HUES64 (cell line): Measurements from ENCODE around the gene TLCD2.
"Not testable (repeated sequence)": the region's sequence is repeated elsewhere in the genome, so short reads cannot be mapped to it uniquely, and the experiment has no call there.

Experiments used
- H3K27ac ChIP-seq: 2 replicates; pipeline ENCODE4 v1.7.0; 2013; ENCODE audit warnings: low read depth, low read length, inconsistent platforms
- H3K27me3 ChIP-seq: 2 replicates; pipeline ENCODE4 v1.6.1; 2013; ENCODE audit warnings: mild to moderate bottlenecking, low read length; ENCODE audit not compliant: insufficient read depth
- H3K36me3 ChIP-seq: 2 replicates; pipeline ENCODE4 v1.6.1; 2013; ENCODE audit warnings: mild to moderate bottlenecking, low read length; ENCODE audit not compliant: insufficient read depth
- H3K4me1 ChIP-seq: 2 replicates; pipeline ENCODE4 v1.6.1; 2013; ENCODE audit warnings: mild to moderate bottlenecking, low read length, moderate library complexity; ENCODE audit not compliant: insufficient read depth
- H3K4me3 ChIP-seq: 2 replicates; pipeline ENCODE4 v1.5.1; 2013; ENCODE audit warnings: mild to moderate bottlenecking, low read length, moderate library complexity
- H3K9ac ChIP-seq: 2 replicates; pipeline ENCODE4 v1.6.1; 2013; ENCODE audit warnings: mild to moderate bottlenecking, low read depth, low read length
- H3K9me3 ChIP-seq: 2 replicates; pipeline ENCODE4 v1.6.1; 2013; ENCODE audit warnings: low read depth, low read length; ENCODE audit not compliant: insufficient read depth
- WGBS: fragments of 150-250, 120-280 bp; methylation state at CpG from one replicate; pipeline ENCODE4 v1.1.7; 2013; ENCODE audit warnings: missing lambda C conversion rate; 5-methylcytosine and 5-hydroxymethylcytosine counted together

TLCD2 gene

DNA sequence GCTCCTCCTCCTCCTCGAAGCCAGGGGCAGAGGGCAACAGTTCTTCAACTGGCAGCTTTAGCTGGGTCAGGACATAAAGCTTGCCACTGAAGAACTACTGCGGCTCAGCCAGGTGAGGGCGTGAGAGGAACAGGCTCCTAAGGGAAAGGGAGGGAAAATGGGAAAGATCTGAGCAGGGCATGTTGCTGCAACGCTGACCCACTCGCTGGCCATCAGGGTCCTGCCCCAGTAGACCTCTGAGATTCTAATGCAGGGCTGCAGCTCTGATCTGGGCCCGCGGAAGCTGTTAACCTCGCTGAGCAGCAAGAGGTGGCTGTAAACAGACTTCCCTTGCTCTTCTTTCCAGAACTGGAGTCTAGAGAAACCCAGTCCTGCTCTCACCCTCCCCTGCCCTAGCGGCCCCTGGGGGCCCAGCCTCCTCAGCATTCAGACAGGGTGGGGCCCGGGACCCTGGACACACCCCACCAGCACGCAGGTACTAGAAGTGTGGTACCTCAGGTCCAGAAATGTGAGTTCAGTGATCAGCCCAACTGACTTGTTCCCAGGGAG, 3.8 kb upstream of the TLCD2 start:
- Histone ChIP-seq H3K4me1 (peaks cover 27% of the 10 kb centered on the region; the same call in 1 of the 2 replicates), H3K36me3 (peaks cover 21% of the 10 kb centered on the region; the same call in 1 of the 2 replicates), H3K4me3 (peak overlapping the region; percentile 75), H3K27me3 (peaks cover 18% of the 10 kb centered on the region), H3K27ac (peak overlapping the region; percentile 84), H3K9me3 (no peaks in the 10 kb centered on the region), H3K9ac (peak overlapping the region; percentile 70)
- WGBS = 4% methylated on average over 11 of the region's 11 CpGs

DNA sequence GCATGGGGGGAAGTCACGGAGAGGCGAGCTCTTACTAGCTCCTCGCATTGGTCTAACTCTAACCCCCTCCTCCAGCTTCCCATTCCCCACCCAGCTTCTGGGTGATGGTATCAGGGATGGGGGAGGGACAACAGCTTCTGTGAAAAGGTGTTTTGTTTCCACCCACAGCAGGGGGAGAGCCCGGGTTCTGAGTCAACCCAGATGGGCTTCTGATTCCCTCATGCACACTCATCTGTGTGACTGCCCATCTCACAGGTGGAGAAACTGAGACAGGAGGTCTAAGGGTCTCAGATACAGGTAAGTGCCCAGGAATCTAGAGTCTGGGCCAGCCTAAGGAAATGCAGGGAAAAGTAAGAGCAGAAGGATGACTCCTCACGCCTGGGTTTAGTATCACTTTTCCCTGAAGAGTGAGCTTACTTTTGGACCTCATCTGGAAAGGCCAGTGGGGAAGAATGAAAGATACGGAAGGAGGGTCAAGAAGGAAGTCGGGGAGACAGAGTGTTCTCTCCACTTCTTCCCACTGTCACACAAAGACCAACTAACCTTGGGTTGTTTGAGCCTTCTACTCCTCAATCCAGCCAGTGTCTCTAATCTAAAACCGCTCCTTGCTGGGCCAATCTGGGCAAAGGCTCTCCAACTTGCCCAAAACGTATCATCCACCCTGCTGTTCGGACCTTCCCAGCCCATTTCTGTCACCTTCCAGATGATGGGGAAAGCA, 3.1 kb upstream of the TLCD2 start:
- Histone ChIP-seq H3K4me3 (no peak overlapping the region), H3K4me1 (peaks cover 27% of the 10 kb centered on the region; the same call in 1 of the 2 replicates), H3K27ac (no peak overlapping the region; the same call in 1 of the 2 replicates), H3K27me3 (peaks cover 19% of the 10 kb centered on the region), H3K9me3 (no peaks in the 10 kb centered on the region), H3K9ac (no peak overlapping the region), H3K36me3 (peaks cover 21% of the 10 kb centered on the region; the same call in 1 of the 2 replicates)
- 74% methylated on average over 8 of the region's 10 CpGs for WGBS

DNA sequence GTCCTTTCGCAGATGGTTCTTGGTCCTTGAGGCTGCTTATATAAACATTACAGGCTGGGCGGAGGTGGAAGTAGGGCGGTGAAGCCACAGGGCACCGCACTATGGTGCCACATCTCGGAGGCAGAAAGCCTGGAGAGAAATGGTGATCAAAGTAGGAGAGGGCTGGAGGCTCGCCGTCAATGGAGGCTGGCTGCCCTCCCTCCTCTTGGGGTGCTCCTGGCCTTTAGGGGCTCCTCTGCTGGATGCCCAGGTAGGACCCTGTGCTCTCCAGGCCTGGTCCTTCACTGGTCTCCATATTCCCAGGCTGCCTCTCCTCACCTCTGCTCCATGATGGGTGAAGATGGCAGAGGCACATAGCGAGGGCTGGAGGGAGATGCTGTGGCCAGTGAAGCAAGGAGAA, 2.1 kb upstream of the TLCD2 start:
- Histone ChIP-seq H3K27ac (no peak overlapping the region), H3K4me3 (no peak overlapping the region), H3K36me3 (peaks cover 21% of the 10 kb centered on the region; the same call in 1 of the 2 replicates), H3K27me3 (peaks cover 19% of the 10 kb centered on the region), H3K4me1 (peaks cover 24% of the 10 kb centered on the region; the same call in 1 of the 2 replicates), H3K9ac (no peak overlapping the region), H3K9me3 (no peaks in the 10 kb centered on the region)
- 95% methylated on average over 8 of the region's 8 CpGs for WGBS

DNA sequence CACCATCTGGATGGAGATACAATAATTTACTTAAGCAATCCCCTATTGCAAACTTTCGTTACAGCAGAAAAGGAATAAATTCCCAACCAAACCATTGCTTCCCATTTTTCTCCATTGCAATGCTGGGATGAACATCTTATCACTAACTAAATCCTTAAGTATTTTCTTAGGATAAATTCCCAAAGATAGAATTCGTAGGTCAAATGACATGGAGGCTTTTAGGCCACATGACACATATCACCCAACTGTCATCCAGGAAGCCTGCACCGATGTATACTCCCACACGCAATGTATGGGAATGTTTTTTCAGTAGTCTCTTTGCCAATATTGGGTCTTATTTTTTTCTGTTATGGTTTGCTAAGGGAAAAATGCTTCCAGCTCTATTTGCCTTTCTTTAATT, 1.6 kb upstream of the TLCD2 start:
- H3K9ac ChIP-seq = no peak overlapping the region
- H3K4me1 ChIP-seq = peaks cover 24% of the 10 kb centered on the region; the same call in 1 of the 2 replicates
- no peaks in the 10 kb centered on the region for H3K9me3 ChIP-seq
- H3K4me3 ChIP-seq = no peak overlapping the region
- peaks cover 19% of the 10 kb centered on the region for H3K27me3 ChIP-seq
- WGBS = 95% methylated on average over 2 of the region's 4 CpGs
- no peak overlapping the region for H3K27ac ChIP-seq
- peaks cover 21% of the 10 kb centered on the region; the same call in 1 of the 2 replicates for H3K36me3 ChIP-seq

DNA sequence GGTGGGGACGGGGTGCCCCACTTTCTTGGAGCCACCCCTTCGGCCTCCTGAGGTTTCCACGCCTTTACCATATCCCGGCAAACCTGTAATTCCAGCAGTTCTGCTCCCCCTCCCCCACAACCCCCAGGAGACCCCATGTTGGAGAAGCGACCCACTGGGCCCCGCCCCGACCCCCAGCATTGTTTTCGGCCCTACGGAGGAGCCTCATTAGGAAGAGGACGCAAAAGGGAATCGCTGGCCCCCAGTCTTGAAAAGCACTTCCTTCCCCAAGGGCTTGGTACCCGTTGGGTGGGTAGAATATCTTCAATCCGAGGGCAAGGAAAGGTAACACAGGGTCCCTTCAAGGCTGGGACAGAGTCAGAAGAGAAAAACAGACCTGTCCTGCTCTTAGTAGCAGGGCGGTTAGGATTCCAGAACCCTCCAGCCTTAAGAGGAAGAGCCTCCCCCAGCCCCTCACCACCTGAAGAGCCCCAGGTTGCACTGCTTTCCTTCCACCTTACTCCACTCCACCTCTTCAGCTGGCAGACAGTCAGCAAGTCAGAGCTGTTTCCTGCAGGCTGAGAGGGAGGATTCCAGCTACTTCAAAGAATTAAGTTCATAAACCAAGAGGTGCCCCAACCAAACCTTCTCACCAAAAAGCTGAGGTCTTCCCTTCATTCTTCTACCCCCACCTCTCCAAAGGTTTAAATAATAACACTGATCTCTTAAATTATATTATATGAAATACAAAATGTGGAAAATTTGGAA, 803 bp upstream of the TLCD2 start:
- peaks cover 21% of the 10 kb centered on the region; the same call in 1 of the 2 replicates for H3K36me3 ChIP-seq
- no peak overlapping the region for H3K9ac ChIP-seq
- H3K27ac ChIP-seq = no peak overlapping the region
- H3K9me3 ChIP-seq = no peaks in the 10 kb centered on the region
- 12% methylated on average over 14 of the region's 14 CpGs for WGBS
- H3K4me3 ChIP-seq = peak overlapping the region; percentile 72
- peaks cover 24% of the 10 kb centered on the region; the same call in 1 of the 2 replicates for H3K4me1 ChIP-seq
- peaks cover 19% of the 10 kb centered on the region for H3K27me3 ChIP-seq

DNA sequence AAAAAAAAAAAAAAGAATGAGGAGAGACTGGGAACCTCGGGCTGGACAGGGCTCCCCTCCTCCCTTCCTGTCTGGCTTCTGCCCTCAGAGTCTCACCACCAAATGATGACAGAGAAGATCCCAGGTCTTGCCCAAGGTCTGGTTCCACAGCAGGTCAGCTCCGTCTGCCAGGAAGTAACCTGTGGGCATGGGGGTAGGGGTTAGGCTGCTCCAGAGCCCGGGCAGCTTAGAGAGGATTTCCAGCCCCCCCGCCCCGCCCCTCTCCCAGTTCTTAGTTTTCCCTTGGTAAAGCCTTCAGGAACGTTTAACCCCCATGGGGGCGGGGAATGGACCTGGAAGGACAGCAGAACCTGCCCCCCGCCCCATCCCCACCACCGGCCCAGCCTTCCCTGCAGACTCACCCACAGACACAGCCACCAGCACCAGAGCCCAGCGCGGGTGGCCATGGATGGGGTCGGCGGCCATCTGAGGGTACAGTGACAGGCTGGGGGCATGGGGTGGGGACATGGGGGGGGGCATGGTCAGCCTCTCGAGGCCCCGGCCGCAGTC, 700 bp downstream of the TLCD2 start:
- H3K4me3 ChIP-seq = peak overlapping the region; percentile 72; the same call in 1 of the 2 replicates
- H3K27me3 ChIP-seq = peaks cover 19% of the 10 kb centered on the region
- 14% methylated on average over 13 of the region's 16 CpGs for WGBS
- H3K27ac ChIP-seq = no peak overlapping the region
- peaks cover 21% of the 10 kb centered on the region; the same call in 1 of the 2 replicates for H3K4me1 ChIP-seq
- H3K9me3 ChIP-seq = no peaks in the 10 kb centered on the region
- H3K36me3 ChIP-seq = peaks cover 21% of the 10 kb centered on the region; the same call in 1 of the 2 replicates
- H3K9ac ChIP-seq = no peak overlapping the region

DNA sequence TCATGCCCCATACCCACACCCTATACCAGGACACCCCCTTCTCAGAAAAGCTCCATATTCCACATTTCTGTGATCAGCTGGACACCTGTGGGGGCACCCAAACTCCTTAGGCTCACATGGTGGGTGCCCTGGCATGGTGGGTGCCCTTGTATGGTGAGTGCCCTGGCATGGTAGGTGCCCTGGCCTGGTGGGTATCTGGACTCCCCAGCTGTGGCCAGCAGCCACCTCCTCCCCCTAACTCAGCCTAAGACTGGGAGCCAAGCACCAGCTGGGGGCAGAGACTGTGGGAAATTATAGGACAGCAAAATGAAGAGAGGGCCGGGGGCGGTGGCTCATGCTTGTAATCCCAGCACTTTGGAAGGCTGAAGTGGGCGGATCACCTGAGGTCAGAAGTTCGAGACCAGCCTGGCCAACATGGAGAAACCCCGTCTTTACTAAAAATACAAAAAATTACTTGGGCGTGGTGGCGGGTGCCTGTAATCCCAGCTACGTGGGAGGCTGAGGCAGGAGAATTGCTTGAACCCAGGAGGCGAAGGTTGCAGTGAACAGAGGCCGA, 1.3 kb downstream of the TLCD2 start:
- Histone ChIP-seq H3K4me1 (peaks cover 16% of the 10 kb centered on the region; the same call in 1 of the 2 replicates), H3K36me3 (peaks cover 21% of the 10 kb centered on the region; the same call in 1 of the 2 replicates), H3K27me3 (peaks cover 19% of the 10 kb centered on the region)
- H3K4me3 ChIP-seq, H3K27ac ChIP-seq, H3K9me3 ChIP-seq, H3K9ac ChIP-seq: not testable (repeated sequence)
- WGBS = 89% methylated on average over 10 of the region's 10 CpGs

DNA sequence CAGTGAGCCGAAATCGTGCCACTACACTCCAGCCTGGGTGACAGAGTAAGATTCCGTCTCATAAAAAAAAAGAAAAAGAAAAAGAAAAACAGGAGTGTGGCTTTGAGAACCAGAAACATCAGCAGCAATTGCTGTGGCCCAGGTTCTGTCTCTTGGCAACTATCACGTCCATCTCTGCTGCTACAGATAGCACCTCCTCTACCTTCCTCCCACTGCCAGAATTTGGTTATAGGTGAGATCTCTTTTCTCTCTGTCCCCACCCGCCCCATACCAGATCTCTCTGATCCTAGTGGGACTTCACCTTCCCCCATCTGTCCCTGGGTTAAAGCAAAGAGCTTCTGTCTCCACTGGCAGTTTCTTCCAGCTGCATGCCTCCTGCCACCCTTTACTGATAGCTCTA, 3.1 kb downstream of the TLCD2 start:
- 93% methylated on average over 5 of the region's 5 CpGs for WGBS

DNA sequence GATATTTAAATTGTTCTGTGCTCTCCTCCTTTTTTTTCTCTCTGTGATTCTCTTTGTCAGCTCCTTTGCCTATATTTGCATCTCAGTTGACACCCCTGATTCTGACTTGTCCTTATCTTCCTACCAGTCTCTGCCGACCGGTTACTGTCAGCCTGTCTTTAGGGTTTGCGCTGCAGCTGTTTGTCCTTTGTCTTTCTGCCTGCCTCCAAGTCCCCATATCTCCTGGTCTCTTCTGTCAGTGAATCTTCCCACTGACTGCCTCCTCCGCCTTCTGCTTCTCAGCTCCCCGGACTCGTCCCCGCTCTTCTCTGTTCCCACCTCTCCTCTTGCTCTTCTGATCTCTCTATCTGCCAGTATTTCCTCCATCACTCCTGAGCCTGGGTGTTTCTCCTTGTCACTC, 5.2 kb downstream of the TLCD2 start:
- no peaks in the 10 kb centered on the region for H3K36me3 ChIP-seq
- H3K27me3 ChIP-seq = peaks cover 8% of the 10 kb centered on the region
- no peaks in the 10 kb centered on the region for H3K4me1 ChIP-seq
- H3K4me3 ChIP-seq = no peak overlapping the region
- H3K9me3 ChIP-seq = no peaks in the 10 kb centered on the region
- no peak overlapping the region for H3K27ac ChIP-seq
- no peak overlapping the region for H3K9ac ChIP-seq
- 87% methylated on average over 7 of the region's 7 CpGs for WGBS

More for the DNA sequence above, 3.1 kb downstream of the TLCD2 start:
- Histone ChIP-seq H3K9me3 (no peaks in the 10 kb centered on the region), H3K27ac (no peak overlapping the region), H3K4me3 (no peak overlapping the region), H3K27me3 (peaks cover 19% of the 10 kb centered on the region), H3K36me3 (peaks cover 6% of the 10 kb centered on the region; the same call in 1 of the 2 replicates), H3K4me1 (peaks cover 8% of the 10 kb centered on the region; the same call in 1 of the 2 replicates), H3K9ac (no peak overlapping the region)

DNA sequence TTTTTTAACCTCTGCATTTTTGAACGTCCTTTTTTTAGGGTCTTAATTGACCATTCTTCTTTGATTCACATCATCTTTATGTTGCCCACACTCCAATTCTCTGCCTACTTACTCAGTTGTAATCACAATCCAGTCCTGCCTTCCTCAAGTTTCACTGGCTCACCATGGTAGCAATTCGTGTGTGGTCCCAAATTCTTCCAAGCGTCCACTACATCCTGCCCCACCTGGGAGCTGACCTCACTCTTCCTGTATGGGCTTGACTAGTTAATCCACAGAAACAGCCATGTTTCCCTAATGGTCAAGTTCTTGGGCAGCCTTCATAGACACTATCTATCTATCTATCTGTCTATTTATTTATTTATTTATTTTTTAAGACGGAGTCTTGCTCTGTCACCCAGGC, 7.1 kb downstream of the TLCD2 start:
- H3K9me3 ChIP-seq = no peaks in the 10 kb centered on the region
- no peaks in the 10 kb centered on the region for H3K36me3 ChIP-seq
- H3K9ac ChIP-seq = no peak overlapping the region
- no peaks in the 10 kb centered on the region for H3K27me3 ChIP-seq
- no peaks in the 10 kb centered on the region for H3K4me1 ChIP-seq
- H3K27ac ChIP-seq = no peak overlapping the region
- H3K4me3 ChIP-seq = no peak overlapping the region
- WGBS = 71% methylated on average over 3 of the region's 4 CpGs
